ENCODE data around the gene RAD23A. TPM values are rescaled to one million over a fixed set of nuclear protein-coding genes. Genes with fewer than 3 reads are reported as not detected.

RAD23A gene
- total and polyA plus RNA-seq, 9 of the 15 experiments (the other 6 are each of a cell fraction or from before 2014, with no cell fraction given): 9.5 to 181 (median 101) TPM

DNA sequence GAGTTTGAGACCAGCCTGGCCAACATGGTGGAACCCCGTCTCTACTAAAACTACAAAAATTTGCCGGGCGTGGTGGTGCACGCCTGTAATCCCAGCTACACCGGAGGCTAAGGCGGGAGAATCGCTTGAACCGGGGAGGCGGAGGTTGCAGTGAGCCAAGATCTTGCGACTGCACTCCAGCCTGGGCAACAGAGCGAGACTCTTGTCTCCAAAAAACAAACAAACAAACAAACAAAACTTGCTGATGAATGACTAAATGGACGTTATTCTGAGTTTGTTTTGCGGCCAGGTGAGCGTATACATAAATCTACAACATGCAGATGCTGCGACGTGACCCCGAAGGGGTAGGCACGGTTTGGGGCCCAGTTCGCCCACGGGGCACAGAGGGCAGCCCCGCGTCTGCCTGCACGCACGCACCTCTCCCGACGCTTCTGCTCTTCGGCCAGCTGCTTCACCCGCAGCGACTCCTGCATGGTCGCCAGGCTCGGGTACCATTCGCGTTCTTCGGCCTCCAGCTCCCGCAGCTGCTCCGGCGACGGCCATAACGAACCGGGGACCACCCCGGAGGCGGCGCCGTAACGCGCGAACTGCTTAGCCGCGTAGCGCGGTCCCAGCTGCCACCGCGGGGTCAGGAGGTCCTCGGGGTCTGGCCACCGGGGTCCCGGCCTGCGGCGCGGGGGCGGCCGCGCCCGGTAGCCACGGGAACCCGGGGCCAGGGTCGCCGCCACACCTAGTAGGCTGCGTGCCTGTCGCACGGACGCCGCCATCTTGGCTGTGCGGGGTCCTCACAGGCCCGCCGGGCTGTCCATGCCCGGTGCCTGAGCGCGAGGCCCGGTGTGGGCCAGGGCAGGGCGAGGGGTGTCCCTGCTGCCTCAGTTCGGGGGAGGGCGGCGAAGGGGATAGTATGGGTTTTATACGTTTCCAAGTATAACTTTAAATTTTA is 11.1 kb downstream of the RAD23A start, which contains the start of gene GADD45GIP1 (continued):
- TF ChIP-seq, protein P1, sequence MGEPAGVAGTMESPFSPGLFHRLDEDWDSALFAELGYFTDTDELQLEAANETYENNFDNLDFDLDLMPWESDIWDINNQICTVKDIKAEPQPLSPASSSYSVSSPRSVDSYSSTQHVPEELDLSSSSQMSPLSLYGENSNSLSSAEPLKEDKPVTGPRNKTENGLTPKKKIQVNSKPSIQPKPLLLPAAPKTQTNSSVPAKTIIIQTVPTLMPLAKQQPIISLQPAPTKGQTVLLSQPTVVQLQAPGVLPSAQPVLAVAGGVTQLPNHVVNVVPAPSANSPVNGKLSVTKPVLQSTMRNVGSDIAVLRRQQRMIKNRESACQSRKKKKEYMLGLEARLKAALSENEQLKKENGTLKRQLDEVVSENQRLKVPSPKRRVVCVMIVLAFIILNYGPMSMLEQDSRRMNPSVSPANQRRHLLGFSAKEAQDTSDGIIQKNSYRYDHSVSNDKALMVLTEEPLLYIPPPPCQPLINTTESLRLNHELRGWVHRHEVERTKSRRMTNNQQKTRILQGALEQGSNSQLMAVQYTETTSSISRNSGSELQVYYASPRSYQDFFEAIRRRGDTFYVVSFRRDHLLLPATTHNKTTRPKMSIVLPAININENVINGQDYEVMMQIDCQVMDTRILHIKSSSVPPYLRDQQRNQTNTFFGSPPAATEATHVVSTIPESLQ (CRISPR knock-in tag; IDR thresholded peaks at IDR 0.05): 0 out of 2 replicates have a peak, but pooled peaks have one; percentile 49
- no peak for TF ChIP-seq HDAC3 (IDR thresholded peaks at IDR 0.05; ENCODE audit: borderline replicate concordance, partially characterized antibody)
- no peak for TF ChIP-seq ZNF436 (CRISPR knock-in tag; IDR thresholded peaks at IDR 0.05)
- TF ChIP-seq POLR2A (conservative IDR thresholded peaks at IDR 0.05): peak; percentile 88
- no peak for TF ChIP-seq ZNF780A (CRISPR knock-in tag; IDR thresholded peaks at IDR 0.05)
- no peak for TF ChIP-seq RBM14 (IDR thresholded peaks at IDR 0.05; ENCODE audit: borderline replicate concordance, insufficient read depth, low read depth, low read length)
- no peak for TF ChIP-seq ZNF282 (CRISPR knock-in tag; IDR thresholded peaks at IDR 0.05)
- TF ChIP-seq DDX20 (tag; IDR thresholded peaks at IDR 0.05; ENCODE audit: low read depth): no peak
- no peak for TF ChIP-seq ZNF133 (CRISPR knock-in tag; IDR thresholded peaks at IDR 0.05)
- TF ChIP-seq SNIP1 (IDR thresholded peaks at IDR 0.05; ENCODE audit: low read depth): no peak
- TF ChIP-seq PTTG1 (tag; IDR thresholded peaks at IDR 0.05; ENCODE audit: low read depth): no peak
- no peak for TF ChIP-seq ZNF3 (CRISPR knock-in tag; IDR thresholded peaks at IDR 0.05)
- TF ChIP-seq SRSF9 (IDR thresholded peaks at IDR 0.05; ENCODE audit: borderline replicate concordance, low read depth, low read length): no peak
- no peak for TF ChIP-seq ADNP (tag; IDR thresholded peaks at IDR 0.05)
- TF ChIP-seq NR2C2 (CRISPR knock-in tag; IDR thresholded peaks at IDR 0.05): no peak
- peak; percentile 64 for TF ChIP-seq NR2C2 (tag; IDR thresholded peaks at IDR 0.05)
- no peak for TF ChIP-seq NCOA4 (IDR thresholded peaks at IDR 0.05; ENCODE audit: partially characterized antibody)
- TF ChIP-seq GATAD2B (IDR thresholded peaks at IDR 0.05; ENCODE audit: borderline replicate concordance): no peak
- TF ChIP-seq WHSC1 (IDR thresholded peaks at IDR 0.05; ENCODE audit: low read length): no peak
- no peak for TF ChIP-seq ZEB2 (IDR thresholded peaks at IDR 0.05)
- peak; percentile 15 for TF ChIP-seq RBM25 (IDR thresholded peaks at IDR 0.05; ENCODE audit: low read depth, low read length, severe bottlenecking)
- no peak; the same call in 1 of the 2 replicates for TF ChIP-seq ETV5 (CRISPR knock-in tag; IDR thresholded peaks at IDR 0.05; ENCODE audit: low read depth)

Measured in K562 (cell line).